Neural cell (in vitro differentiated cells): ENCODE data around the gene ACTR3C. TPM values are rescaled to one million over a fixed set of nuclear protein-coding genes. Genes with fewer than 3 reads are reported as not detected.

Experiments
- H2AFZ ChIP-seq: fragments of 200-600, 300-800 bp; sonication (generic), shearing (Covaris generic); 2 replicates; pipeline ENCODE4 v1.6.0; 2014; ENCODE audit warnings: low read depth, mild to moderate bottlenecking, antibody characterized with exemption, low read length, moderate library complexity
- H3F3A ChIP-seq: fragments of 200-600 bp; shearing (Covaris generic); 2 replicates; pipeline ENCODE4 v1.6.1; 2016; ENCODE audit warnings: mild to moderate bottlenecking, moderate library complexity, mixed read lengths, antibody characterized with exemption, low read length; ENCODE audit not compliant: insufficient read depth, poor library complexity, severe bottlenecking
- H3K27ac ChIP-seq: fragments of 200-600, 300-800 bp; sonication (generic), shearing (Covaris generic); 2 replicates; pipeline ENCODE4 v1.5.1; 2014; ENCODE audit warnings: mild to moderate bottlenecking, low read length, moderate library complexity
- H3K27me3 ChIP-seq: fragments of 300-800, 200-600 bp; sonication (generic), shearing (Covaris generic); 2 replicates; pipeline ENCODE4 v1.6.0; 2014; ENCODE audit warnings: mild to moderate bottlenecking, low read depth, low read length, moderate library complexity; ENCODE audit not compliant: insufficient read depth
- H3K36me3 ChIP-seq: fragments of 300-800, 200-600 bp; sonication (generic), shearing (Covaris generic); 2 replicates; pipeline ENCODE4 v1.5.1; 2014; ENCODE audit warnings: mild to moderate bottlenecking, antibody characterized with exemption, low read length, moderate library complexity; ENCODE audit not compliant: insufficient read depth
- H3K4me2 ChIP-seq: fragments of 300-800, 200-600 bp; sonication (generic), shearing (Covaris generic); 2 replicates; pipeline ENCODE4 v1.6.0; 2014; ENCODE audit warnings: mild to moderate bottlenecking, low read length
- H3K4me3 ChIP-seq: fragments of 300-800, 200-600 bp; sonication (generic), shearing (Covaris generic); 2 replicates; pipeline ENCODE4 v1.5.1; 2014; ENCODE audit warnings: mild to moderate bottlenecking, low read length, moderate library complexity
- H3K79me2 ChIP-seq: fragments of 200-600 bp; shearing (Covaris generic); replicated peaks from 2 replicates; pipeline ENCODE4 v1.6.0; 2014; ENCODE audit warnings: mild to moderate bottlenecking, low read length, moderate library complexity; ENCODE audit not compliant: insufficient read depth
- H3K9ac ChIP-seq: fragments of 300-800, 200-600 bp; sonication (generic), shearing (Covaris generic); 2 replicates; pipeline ENCODE4 v1.6.1; 2016; ENCODE audit warnings: mild to moderate bottlenecking, low read length, mixed read lengths
- H3K9me2 ChIP-seq: fragments of 200-600 bp; shearing (Covaris generic); 2 replicates; pipeline ENCODE4 v1.6.1; 2016; ENCODE audit warnings: mild to moderate bottlenecking, low read length, mixed read lengths; ENCODE audit not compliant: insufficient read depth
- H3K9me3 ChIP-seq: fragments of 200-600, 300-800 bp; sonication (generic), shearing (Covaris generic); 2 replicates; pipeline ENCODE4 v1.6.1; 2016; ENCODE audit warnings: mild to moderate bottlenecking, mixed run types, low read length, moderate library complexity, mixed read lengths
- H4K20me1 ChIP-seq: fragments of 200-600 bp; shearing (Covaris generic); 2 replicates; pipeline ENCODE4 v1.6.1; 2016; ENCODE audit warnings: mild to moderate bottlenecking, mixed run types; ENCODE audit not compliant: insufficient read depth
- CTCF ChIP-seq: fragments of 450-650 bp; IDR thresholded peaks from 2 replicates; pipeline ENCODE4 v1.5.1; 2014; ENCODE audit warnings: antibody characterized with exemption, mild to moderate bottlenecking, moderate library complexity; ENCODE audit not compliant: poor library complexity, severe bottlenecking
- EP300 ChIP-seq: fragments of 450-650 bp; conservative IDR thresholded peaks from 2 replicates; pipeline ENCODE4 v1.6.1; 2014; ENCODE audit warnings: antibody characterized with exemption, mild to moderate bottlenecking, moderate library complexity; ENCODE audit not compliant: poor library complexity, severe bottlenecking
- EZH2 ChIP-seq: fragments of 200-600, 300-800 bp; shearing (Covaris generic), sonication (generic); IDR thresholded peaks from 2 replicates; pipeline ENCODE4 v1.6.1; 2014; ENCODE audit warnings: antibody characterized with exemption, low read length, borderline replicate concordance, mild to moderate bottlenecking; ENCODE audit not compliant: insufficient read depth, poor library complexity, severe bottlenecking
- MXI1 ChIP-seq: fragments of 450-650 bp; conservative IDR thresholded peaks from 2 replicates; pipeline ENCODE4 v1.6.1; 2014; ENCODE audit warnings: antibody characterized with exemption, mild to moderate bottlenecking; ENCODE audit not compliant: poor library complexity, severe bottlenecking
- POLR2AphosphoS5 ChIP-seq: IDR thresholded peaks from 2 replicates; pipeline ENCODE4 v1.6.1; 2012
- RAD21 ChIP-seq: fragments of 450-650 bp; conservative IDR thresholded peaks from 2 replicates; pipeline ENCODE4 v1.6.1; 2014; ENCODE audit warnings: antibody characterized with exemption, mild to moderate bottlenecking, moderate library complexity
- REST ChIP-seq: IDR thresholded peaks from 2 replicates; pipeline ENCODE4 v1.6.1; 2012; ENCODE audit warnings: borderline replicate concordance
- SMC3 ChIP-seq: fragments of 450-650 bp; conservative IDR thresholded peaks from 2 replicates; pipeline ENCODE4 v1.6.1; 2014; ENCODE audit warnings: antibody characterized with exemption, mild to moderate bottlenecking, moderate library complexity; ENCODE audit not compliant: poor library complexity
- TAF1 ChIP-seq: IDR thresholded peaks from 2 replicates; pipeline ENCODE4 v1.6.1; 2012; ENCODE audit warnings: low read depth
- polyA plus RNA-seq: library from polyadenylated mRNA; depleted of rRNA; stranded (reverse); fragments of >200 nt; gene quantifications from 2 replicates; pipeline ENCODE4 v1.2.3, GENCODE V29; 2014

Gene ACTR3C
- polyA plus RNA-seq, 1 donor from 2014 or later, result not detected

GRCh38 chr7:150335774-150336112 is 12.4 kb upstream of the ACTR3C start:
- Histone ChIP-seq H3K79me2 (no peaks in the 10 kb centered on the region), H3K27me3 (peaks cover 17% of the 10 kb centered on the region), H3K4me3 (no peak overlapping the region), H3K4me2 (no peak overlapping the region), H2AFZ (no peak overlapping the region), H3K9ac (no peak overlapping the region), H3K9me2 (no peaks in the 10 kb centered on the region), H3F3A (no peaks in the 10 kb centered on the region), H3K9me3 (no peaks in the 10 kb centered on the region), H4K20me1 (no peaks in the 10 kb centered on the region), H3K27ac (no peak overlapping the region), H3K36me3 (no peaks in the 10 kb centered on the region)
- TF ChIP-seq REST (no peak), RAD21 (no peak), TAF1 (no peak), EZH2 (no peak), CTCF (no peak), EP300 (no peak), POLR2AphosphoS5 (no peak), SMC3 (no peak), MXI1 (no peak)

DNA sequence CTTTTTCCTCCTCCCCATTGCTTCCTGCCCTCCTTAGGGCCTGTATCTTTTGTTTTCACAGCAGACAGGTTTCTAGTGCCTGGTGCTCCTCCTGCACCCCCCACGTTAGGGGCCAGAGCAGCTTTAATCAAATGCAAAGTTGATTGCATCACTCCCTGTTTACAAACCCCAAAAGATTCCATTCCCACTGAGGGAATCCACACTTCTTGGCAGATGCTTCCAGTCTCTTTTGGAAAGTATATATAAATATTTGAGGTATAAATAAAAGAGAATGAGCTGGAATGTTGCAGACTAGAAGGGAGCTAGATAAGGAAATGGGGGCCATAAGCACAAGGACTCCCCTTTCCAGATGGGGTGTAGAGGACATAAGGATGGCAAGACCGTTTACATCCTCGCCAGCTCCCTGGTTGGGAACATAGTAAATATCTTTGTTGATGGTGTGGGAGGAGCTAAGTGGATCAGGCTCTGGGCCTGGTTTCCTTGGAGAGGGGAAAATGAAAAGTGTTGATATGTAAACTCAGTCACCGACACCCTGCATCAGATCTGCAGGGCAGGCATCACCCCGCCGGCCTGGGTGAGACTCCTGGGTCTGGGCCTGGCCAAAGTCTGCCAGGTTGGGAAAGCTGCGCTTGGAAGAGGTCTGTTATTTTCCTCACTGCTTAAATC is 11.9 kb upstream of the ACTR3C start:
- Histone ChIP-seq H3K4me3 (no peak overlapping the region), H3K27me3 (peaks cover 12% of the 10 kb centered on the region), H3K9me2 (no peaks in the 10 kb centered on the region), H3K27ac (no peak overlapping the region), H2AFZ (no peak overlapping the region), H3K79me2 (no peaks in the 10 kb centered on the region), H3K9ac (no peak overlapping the region), H3K9me3 (no peaks in the 10 kb centered on the region), H3K36me3 (no peaks in the 10 kb centered on the region), H3K4me2 (no peak overlapping the region), H4K20me1 (no peaks in the 10 kb centered on the region), H3F3A (no peaks in the 10 kb centered on the region)
- no peak for TF ChIP-seq POLR2AphosphoS5
- TF ChIP-seq TAF1, result no peak
- no peak for TF ChIP-seq CTCF
- no peak for TF ChIP-seq RAD21
- no peak for TF ChIP-seq REST
- TF ChIP-seq SMC3, result no peak
- no peak for TF ChIP-seq MXI1
- no peak for TF ChIP-seq EZH2
- TF ChIP-seq EP300, result no peak
